ENCODE measurements around the gene DIP2B. TPM values are rescaled to one million over a fixed set of nuclear protein-coding genes. Genes with fewer than 3 reads are reported as not detected.
"Not testable (repeated sequence)": the region's sequence is repeated elsewhere in the genome, so short reads cannot be mapped to it uniquely, and the experiment has no call there.

The DIP2B gene
- total RNA-seq, 1 donor from 2014 or later: 39.3 TPM

DNA sequence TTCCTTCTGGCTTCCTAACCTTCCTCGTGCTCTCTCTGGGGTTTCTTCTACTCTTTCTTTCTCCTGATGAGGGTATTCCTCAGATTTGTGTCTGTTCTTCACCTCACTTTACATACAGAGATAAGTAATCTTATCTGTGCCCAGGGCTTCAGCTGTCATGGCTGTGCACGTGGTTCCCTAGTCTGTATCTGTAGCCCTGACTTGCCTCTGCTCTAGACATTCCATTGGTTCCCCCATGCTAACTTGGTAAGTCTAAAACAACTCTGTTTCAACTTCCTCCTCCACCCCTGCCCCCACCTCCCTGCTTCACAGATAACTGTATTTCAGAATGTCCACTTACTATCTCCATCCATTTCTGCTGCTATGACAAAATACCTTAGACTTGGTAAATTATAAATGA, 10.8 kb downstream of the DIP2B start:
- TF ChIP-seq CTCF (IDR thresholded peaks at IDR 0.05; ENCODE audit: insufficient read depth, low read length, poor library complexity, severe bottlenecking): no peak
- H3K4me3 ChIP-seq (ENCODE audit: low read depth, low read length): no peak overlapping the region
- no peaks in the 10 kb centered on the region for H3K36me3 ChIP-seq (ENCODE audit: control insufficient read depth, insufficient read depth, low read length)
- no peak for DNase-seq (ENCODE audit: low read depth)
- no peaks in the 10 kb centered on the region for H3K27me3 ChIP-seq (ENCODE audit: control insufficient read depth, insufficient read depth, low read length)

- no peak for TF ChIP-seq CTCF (IDR thresholded peaks at IDR 0.05; ENCODE audit: insufficient read depth, low read length, poor library complexity, severe bottlenecking)
- Histone ChIP-seq H3K4me3 (ENCODE audit: low read depth, low read length) (no peak overlapping the region), H3K27me3 (ENCODE audit: control insufficient read depth, insufficient read depth, low read length) (no peaks in the 10 kb centered on the region), H3K36me3 (ENCODE audit: control insufficient read depth, insufficient read depth, low read length) (no peaks in the 10 kb centered on the region)
- no peak for DNase-seq (ENCODE audit: low read depth)
These were observed 12.8 kb downstream of the DIP2B start for GRCh38 chr12:50517421-50518048.

DNA sequence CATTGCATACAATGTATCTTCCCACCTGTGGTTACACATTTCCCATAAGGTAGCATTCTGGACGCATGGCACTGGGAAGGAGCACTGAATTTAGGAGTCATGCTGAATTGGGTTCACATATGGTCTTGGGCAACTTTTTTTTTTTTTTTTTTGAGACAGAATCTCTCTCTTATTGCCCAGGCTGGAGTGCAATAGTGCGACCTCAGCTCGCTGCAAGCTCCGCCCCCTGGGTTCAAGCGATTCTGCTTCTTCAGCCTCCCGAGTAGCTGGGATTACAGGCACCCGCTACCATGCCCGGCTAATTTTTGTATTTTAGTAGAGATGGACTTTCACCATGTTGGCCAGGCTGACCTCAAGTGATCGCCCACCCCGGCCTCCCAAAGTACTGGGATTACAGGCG, 13.3 kb downstream of the DIP2B start:
- no peak for DNase-seq (ENCODE audit: low read depth)
- H3K36me3 ChIP-seq (ENCODE audit: control insufficient read depth, insufficient read depth, low read length): no peaks in the 10 kb centered on the region
- H3K27me3 ChIP-seq (ENCODE audit: control insufficient read depth, insufficient read depth, low read length): no peaks in the 10 kb centered on the region
- TF ChIP-seq CTCF (IDR thresholded peaks at IDR 0.05; ENCODE audit: insufficient read depth, low read length, poor library complexity, severe bottlenecking): no peak
- no peak overlapping the region for H3K4me3 ChIP-seq (ENCODE audit: low read depth, low read length)

GRCh38 chr12:50519353-50519752, 14.6 kb downstream of the DIP2B start:
- Histone ChIP-seq H3K36me3 (ENCODE audit: control insufficient read depth, insufficient read depth, low read length) (no peaks in the 10 kb centered on the region), H3K4me3 (ENCODE audit: low read depth, low read length) (no peak overlapping the region), H3K27me3 (ENCODE audit: control insufficient read depth, insufficient read depth, low read length) (no peaks in the 10 kb centered on the region)
- DNase-seq (ENCODE audit: low read depth): no peak
- no peak for TF ChIP-seq CTCF (IDR thresholded peaks at IDR 0.05; ENCODE audit: insufficient read depth, low read length, poor library complexity, severe bottlenecking)

- H3K36me3 ChIP-seq (ENCODE audit: control insufficient read depth, insufficient read depth, low read length): no peaks in the 10 kb centered on the region
- TF ChIP-seq CTCF (IDR thresholded peaks at IDR 0.05; ENCODE audit: insufficient read depth, low read length, poor library complexity, severe bottlenecking): no peak
- DNase-seq (ENCODE audit: low read depth): no peak
- no peaks in the 10 kb centered on the region for H3K27me3 ChIP-seq (ENCODE audit: control insufficient read depth, insufficient read depth, low read length)
- no peak overlapping the region for H3K4me3 ChIP-seq (ENCODE audit: low read depth, low read length)
These were observed 15.8 kb downstream of the DIP2B start for GRCh38 chr12:50520416-50521207.

GRCh38 chr12:50521781-50522180, 17.0 kb downstream of the DIP2B start:
- H3K27me3 ChIP-seq (ENCODE audit: control insufficient read depth, insufficient read depth, low read length); DNase-seq (ENCODE audit: low read depth); H3K4me3 ChIP-seq (ENCODE audit: low read depth, low read length); H3K36me3 ChIP-seq (ENCODE audit: control insufficient read depth, insufficient read depth, low read length): not testable (repeated sequence)

Data from kidney epithelial cell (primary cell).